Calu3 (cell line): ENCODE data around the gene PRR11. TPM values are rescaled to one million over a fixed set of nuclear protein-coding genes. Genes with fewer than 3 reads are reported as not detected.

Experiments
- BruUV-seq: library from RNA; stranded (reverse); fragments of 400-500 nt; replicated peaks from 2 replicates; lab custom pipeline; 2021; lab: Mats Ljungman, UMichigan
- CTCF ChIA-PET: fragments of 300-600 bp; sonication (Branson Sonifier 250); formaldehyde crosslinking; loops from one replicate; lab custom pipeline; 2022; ENCODE audit warnings: antibody characterized with exemption; lab: Charles Lee
- DNase-seq: peaks from one replicate; pipeline ENCODE4 v3.0.0; 2022
- H3K27ac Mint-ChIP-seq: one replicate; pipeline ENCODE4 v1.8.0; 2022; ENCODE audit warnings: mixed read lengths; ENCODE audit not compliant: unreplicated experiment
- H3K27me3 Mint-ChIP-seq: one replicate; pipeline ENCODE4 v1.8.0; 2022; ENCODE audit warnings: mixed read lengths; ENCODE audit not compliant: unreplicated experiment
- H3K36me3 Mint-ChIP-seq: one replicate; pipeline ENCODE4 v1.8.0; 2022; ENCODE audit warnings: mild to moderate bottlenecking, moderate library complexity, mixed read lengths; ENCODE audit not compliant: insufficient read depth, unreplicated experiment
- H3K4me1 Mint-ChIP-seq: one replicate; pipeline ENCODE4 v1.8.0; 2022; ENCODE audit warnings: mild to moderate bottlenecking, low read depth, mixed read lengths; ENCODE audit not compliant: unreplicated experiment
- H3K4me3 Mint-ChIP-seq: one replicate; pipeline ENCODE4 v1.8.0; 2022; ENCODE audit warnings: mild to moderate bottlenecking, low read depth, moderate library complexity, mixed read lengths; ENCODE audit not compliant: unreplicated experiment
- H3K9me3 Mint-ChIP-seq: one replicate; pipeline ENCODE4 v1.8.0; 2022; ENCODE audit warnings: low read depth, mixed read lengths; ENCODE audit not compliant: unreplicated experiment
- intact Hi-C: fragments of 100-400 bp; cut with micrococcal nuclease; formaldehyde crosslinking; loops from one replicate; pipeline ENCODE4 v1.10.0; 2022; ENCODE audit not compliant: unreplicated experiment
- total RNA-seq: library from RNA; stranded (reverse); gene quantifications from 2 replicates; pipeline ENCODE4 v1.2.3, GENCODE V29; 2022
- TF ChIP-seq, protein P1 (sequence below): fragments of 200-600 bp; IDR thresholded peaks from one replicate; pipeline ENCODE4 v1.8.0; 2022; ENCODE audit warnings: antibody characterized with exemption; ENCODE audit not compliant: unreplicated experiment

PRR11 gene
- total RNA-seq, 1 experiment from 2014 or later, result 52.7 TPM

DNA sequence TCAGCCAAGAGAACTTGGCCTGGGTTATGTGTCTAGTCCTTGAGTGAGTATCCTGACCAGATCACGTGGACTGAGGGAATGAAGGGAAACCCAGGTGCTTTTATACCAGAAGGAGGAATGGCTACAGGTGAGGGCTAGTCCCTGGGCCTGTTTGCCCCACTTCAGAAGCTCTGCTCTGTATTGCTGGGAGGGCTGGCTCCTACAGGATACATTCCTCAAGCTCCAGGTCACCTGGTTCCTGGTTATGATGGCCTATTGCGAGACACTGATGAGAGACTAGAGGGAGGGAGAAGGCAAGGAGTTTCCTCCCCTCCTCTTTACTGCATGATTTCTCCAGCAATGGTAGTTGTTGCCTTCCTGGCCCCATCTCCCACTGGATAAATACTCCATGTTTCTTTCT is 35.3 kb downstream of the PRR11 start:
- Mint-ChIP-seq H3K4me1 (no peaks in the 10 kb centered on the region), H3K27me3 (no peaks in the 10 kb centered on the region), H3K27ac (no peak overlapping the region), H3K9me3 (no peaks in the 10 kb centered on the region), H3K4me3 (no peak overlapping the region), H3K36me3 (peaks cover 10% of the 10 kb centered on the region)
- DNase-seq, result no peak
- intact Hi-C loops, result no loop called here
- BruUV-seq, result no TSS peak
- CTCF ChIA-PET, result no interaction called here
- TF ChIP-seq, protein P1, sequence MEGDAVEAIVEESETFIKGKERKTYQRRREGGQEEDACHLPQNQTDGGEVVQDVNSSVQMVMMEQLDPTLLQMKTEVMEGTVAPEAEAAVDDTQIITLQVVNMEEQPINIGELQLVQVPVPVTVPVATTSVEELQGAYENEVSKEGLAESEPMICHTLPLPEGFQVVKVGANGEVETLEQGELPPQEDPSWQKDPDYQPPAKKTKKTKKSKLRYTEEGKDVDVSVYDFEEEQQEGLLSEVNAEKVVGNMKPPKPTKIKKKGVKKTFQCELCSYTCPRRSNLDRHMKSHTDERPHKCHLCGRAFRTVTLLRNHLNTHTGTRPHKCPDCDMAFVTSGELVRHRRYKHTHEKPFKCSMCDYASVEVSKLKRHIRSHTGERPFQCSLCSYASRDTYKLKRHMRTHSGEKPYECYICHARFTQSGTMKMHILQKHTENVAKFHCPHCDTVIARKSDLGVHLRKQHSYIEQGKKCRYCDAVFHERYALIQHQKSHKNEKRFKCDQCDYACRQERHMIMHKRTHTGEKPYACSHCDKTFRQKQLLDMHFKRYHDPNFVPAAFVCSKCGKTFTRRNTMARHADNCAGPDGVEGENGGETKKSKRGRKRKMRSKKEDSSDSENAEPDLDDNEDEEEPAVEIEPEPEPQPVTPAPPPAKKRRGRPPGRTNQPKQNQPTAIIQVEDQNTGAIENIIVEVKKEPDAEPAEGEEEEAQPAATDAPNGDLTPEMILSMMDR, result no peak

DNA sequence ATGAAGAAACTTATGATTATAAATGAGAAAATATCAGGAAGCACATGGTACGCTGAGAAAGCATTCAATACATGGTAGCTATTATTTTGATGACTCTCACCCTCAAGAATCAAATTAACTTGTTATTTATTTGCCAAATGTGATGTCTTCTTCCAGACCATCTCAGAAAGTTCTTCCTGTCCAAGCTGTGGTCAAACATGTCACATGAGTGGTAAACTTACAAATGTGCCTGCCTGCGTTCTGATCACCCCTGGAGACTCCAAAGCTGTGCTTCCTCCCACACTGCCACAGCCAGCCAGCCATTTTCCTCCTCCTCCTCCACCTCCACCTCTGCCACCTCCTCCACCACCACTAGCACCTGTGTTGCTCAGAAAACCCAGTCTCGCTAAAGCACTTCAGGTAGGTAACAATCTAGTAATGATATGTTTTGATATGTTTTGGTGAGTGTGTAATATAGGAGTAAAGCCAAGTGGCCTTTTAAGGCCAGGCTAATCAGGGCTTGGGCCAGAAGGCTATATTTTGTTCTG is 37.9 kb downstream of the PRR11 start:
- Mint-ChIP-seq H3K4me3 (no peak overlapping the region), H3K36me3 (no peaks in the 10 kb centered on the region), H3K27ac (no peak overlapping the region), H3K4me1 (no peaks in the 10 kb centered on the region), H3K9me3 (no peaks in the 10 kb centered on the region), H3K27me3 (no peaks in the 10 kb centered on the region)
- no TSS peak for BruUV-seq
- TF ChIP-seq, protein P1, result no peak
- intact Hi-C loops, result no loop called here
- no peak for DNase-seq
- CTCF ChIA-PET, result no interaction called here

DNA sequence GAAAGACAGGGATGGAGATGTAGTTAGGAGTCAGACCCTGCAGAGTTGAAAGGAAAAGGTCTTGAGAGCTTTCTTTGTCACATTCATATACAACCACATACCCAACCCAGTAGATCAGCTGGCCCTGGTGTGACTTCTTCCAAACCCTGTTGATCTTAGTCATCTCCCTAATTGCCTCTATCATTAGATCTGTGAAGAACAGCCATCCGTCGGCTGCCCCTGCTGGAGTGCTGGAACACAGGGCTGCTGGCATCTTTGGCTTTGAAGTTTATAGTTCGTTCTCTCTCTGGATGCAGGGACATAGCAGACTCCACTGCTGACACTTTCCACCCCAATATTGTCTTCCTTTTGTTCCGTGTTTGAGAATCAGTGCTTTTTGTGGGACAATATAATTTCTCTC is 43.9 kb downstream of the PRR11 start:
- H3K27me3 Mint-ChIP-seq, result no peaks in the 10 kb centered on the region

DNA sequence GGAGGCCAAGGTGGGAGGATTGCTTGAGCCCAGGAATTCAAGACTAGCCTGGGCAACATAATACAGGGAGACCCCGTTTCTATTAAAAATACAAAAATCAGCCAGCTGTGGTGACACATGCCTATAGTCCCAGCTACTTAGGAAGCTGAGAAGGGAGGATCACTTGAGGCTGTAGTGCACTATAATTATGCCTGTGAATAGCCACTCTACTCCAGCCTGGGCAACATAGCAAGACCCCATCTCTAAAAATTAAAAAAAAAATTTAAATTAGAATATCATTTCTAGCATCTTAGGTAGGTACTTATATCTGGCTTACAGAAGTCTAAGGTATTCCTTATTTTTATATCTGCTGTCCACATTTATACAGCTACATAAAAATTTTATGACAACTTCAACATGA is 46.8 kb downstream of the PRR11 start:
- CTCF ChIA-PET, result interaction anchor here (0.6 kb wide), 1 partner anchor 72 kb away, joined by 3 read pairs; no protein-coding TSS in a partner anchor
- TF ChIP-seq, protein P1, result no peak
- no peak for DNase-seq
- Mint-ChIP-seq H3K9me3 (no peaks in the 10 kb centered on the region), H3K36me3 (peaks cover 12% of the 10 kb centered on the region), H3K4me1 (no peaks in the 10 kb centered on the region), H3K4me3 (no peak overlapping the region), H3K27ac (no peak overlapping the region), H3K27me3 (no peaks in the 10 kb centered on the region)
- intact Hi-C loops, result no loop called here
- BruUV-seq, result no TSS peak

More for the DNA sequence above, 43.9 kb downstream of the PRR11 start:
- peaks cover 12% of the 10 kb centered on the region for H3K36me3 Mint-ChIP-seq
- DNase-seq, result no peak
- no peaks in the 10 kb centered on the region for H3K4me1 Mint-ChIP-seq
- no peaks in the 10 kb centered on the region for H3K9me3 Mint-ChIP-seq
- BruUV-seq, result no TSS peak
- TF ChIP-seq, protein P1, result no peak
- H3K27ac Mint-ChIP-seq, result no peak overlapping the region
- no peak overlapping the region for H3K4me3 Mint-ChIP-seq
- CTCF ChIA-PET, result no interaction called here
- intact Hi-C loops, result no loop called here
